NB4 (cell line): ENCODE results near the gene RAB3IL1.

Experiments
- POLR2A ChIP-seq: IDR thresholded peaks from 2 replicates; pipeline ENCODE4 v1.6.1; 2011; ENCODE audit warnings: mild to moderate bottlenecking; ENCODE audit not compliant: insufficient read length; ENCODE audit errors: extremely low read depth
- TF ChIP-seq, protein P1 (sequence below): IDR thresholded peaks from one replicate; pipeline ENCODE4 v1.5.1; 2012; ENCODE audit warnings: low read depth, low read length

DNA sequence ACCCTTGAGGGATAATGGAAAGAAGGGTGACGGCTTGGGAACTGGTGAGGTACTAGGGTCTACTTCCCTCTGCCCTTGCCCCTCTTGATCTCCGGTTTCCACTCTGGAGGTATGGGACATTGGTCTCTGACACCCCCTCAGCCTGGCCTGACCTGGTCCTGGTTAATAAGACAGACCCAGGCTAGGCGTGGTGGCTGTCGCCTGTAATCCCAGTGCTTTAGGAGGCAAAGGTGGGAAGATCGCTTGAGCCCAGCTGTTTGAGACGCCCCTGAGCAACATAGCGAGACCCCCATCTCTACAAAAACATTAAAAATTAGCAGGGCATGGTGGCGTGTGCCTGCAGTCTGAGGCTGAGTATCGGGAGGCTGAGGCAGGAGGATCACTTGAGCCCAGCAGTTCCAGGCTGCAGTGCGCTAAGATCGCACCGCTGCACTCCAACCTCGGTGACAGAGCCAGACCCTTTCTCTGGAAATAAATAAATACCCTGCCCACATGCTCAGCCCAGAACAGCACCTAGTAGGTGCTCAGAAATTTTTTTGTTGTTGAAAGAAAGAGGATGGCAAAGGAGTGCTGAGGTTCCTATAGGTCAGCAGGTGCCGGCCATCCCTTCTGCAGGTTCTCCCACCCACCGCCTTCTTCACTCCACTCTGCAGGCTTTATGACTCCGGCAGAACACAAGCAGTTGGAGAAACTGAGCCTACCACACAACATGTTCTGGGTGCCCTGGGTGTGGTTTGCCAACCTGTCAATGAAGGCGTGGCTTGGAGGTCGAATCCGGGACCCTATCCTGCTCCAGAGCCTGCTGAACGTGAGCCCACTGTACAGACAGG lies 39.0 kb upstream of the RAB3IL1 start:
- no peak for TF ChIP-seq POLR2A
- TF ChIP-seq, protein P1, sequence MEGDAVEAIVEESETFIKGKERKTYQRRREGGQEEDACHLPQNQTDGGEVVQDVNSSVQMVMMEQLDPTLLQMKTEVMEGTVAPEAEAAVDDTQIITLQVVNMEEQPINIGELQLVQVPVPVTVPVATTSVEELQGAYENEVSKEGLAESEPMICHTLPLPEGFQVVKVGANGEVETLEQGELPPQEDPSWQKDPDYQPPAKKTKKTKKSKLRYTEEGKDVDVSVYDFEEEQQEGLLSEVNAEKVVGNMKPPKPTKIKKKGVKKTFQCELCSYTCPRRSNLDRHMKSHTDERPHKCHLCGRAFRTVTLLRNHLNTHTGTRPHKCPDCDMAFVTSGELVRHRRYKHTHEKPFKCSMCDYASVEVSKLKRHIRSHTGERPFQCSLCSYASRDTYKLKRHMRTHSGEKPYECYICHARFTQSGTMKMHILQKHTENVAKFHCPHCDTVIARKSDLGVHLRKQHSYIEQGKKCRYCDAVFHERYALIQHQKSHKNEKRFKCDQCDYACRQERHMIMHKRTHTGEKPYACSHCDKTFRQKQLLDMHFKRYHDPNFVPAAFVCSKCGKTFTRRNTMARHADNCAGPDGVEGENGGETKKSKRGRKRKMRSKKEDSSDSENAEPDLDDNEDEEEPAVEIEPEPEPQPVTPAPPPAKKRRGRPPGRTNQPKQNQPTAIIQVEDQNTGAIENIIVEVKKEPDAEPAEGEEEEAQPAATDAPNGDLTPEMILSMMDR = no peak
